MV-4-11 (cell line): ENCODE measurements around the gene LRRC8C.

Experiments used
- DNase-seq: peaks from one replicate; lab custom pipeline; 2025; lab: John Stamatoyannopoulos, UW

Gene LRRC8C

DNA sequence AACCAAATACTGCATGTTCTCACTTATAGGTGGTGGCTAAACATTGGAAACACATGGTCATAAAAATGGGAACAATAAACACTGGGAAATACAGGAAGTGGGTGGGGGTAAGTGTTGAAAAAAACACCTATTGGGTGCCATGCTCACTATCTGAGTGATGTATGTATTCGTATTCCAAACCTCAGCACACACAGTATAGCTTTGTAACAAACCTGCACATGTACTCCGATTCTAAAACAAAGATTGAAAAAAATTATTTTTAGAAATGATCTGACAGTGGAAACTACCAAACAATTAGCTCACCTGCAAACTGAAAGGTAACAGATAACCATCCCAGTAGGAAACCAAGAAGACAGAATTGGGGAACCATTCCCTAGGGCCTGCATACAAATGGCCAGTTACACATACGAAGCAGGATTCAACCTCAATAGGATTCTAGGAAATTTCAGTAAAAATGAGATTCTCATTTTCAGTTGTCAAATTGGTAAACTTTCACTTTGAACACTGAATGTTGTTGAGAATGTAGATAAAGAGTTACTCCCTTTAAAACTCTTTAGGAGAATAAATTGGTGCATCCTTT, 99.8 kb downstream of the LRRC8C start:
- no peak for DNase-seq

DNA sequence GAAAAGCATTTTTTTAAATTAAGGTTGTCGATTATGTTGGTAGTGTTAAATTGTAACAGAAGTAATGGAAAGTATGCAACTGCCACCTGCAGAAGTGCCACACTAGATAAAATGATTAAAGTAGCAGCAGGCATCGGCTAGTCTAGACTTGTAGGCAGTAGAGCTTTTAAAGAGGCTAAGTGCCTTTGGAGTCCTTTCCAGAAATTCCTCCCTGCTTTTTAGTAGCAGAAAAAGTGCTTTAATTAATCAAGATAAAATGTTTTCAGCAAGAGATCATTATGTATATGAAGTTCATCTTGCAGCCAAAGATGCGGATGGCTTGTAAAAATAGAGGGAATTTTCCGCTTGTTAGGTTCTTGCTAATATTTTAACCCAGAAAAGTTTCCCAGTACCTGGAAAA, 100.8 kb downstream of the LRRC8C start:
- DNase-seq: no peak

DNA sequence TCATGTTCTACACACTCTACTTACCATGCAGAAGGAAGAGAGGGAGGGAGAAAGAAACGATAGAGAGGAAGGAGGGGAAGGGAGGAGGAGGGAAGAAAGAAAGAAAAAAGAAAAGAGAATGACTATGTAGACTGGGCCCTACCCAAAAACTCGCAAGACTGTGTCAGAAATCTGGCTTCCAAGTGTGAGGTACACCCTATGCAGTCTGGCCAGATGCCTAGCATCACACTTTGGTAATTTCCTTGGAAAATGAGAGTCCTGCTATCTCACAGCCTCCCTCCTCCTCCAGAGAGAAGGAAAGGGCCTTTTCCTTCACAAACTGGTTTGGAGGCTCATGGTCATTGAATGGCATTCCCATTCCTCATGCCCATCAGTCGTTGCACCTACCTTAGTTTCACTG, 101.5 kb downstream of the LRRC8C start:
- no peak for DNase-seq

DNA sequence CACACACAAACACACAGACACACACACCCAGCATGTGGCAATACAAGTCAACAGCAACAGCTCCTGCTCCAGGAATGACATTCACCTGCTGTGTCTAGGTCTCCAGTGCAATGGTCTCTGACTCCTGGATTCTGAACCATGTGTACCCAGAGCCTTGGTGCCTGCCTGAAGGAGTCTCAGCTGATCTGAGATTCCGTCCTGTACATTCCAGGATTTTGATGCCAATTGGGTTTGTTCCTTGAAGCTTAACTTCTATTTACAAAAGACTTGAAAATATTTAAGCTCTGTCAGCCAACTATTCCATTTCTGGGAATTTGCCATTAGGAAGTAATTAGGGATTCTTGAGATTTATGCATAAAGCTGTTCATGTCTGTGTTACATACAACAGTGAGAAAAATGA, 102.6 kb downstream of the LRRC8C start:
- no peak for DNase-seq

DNA sequence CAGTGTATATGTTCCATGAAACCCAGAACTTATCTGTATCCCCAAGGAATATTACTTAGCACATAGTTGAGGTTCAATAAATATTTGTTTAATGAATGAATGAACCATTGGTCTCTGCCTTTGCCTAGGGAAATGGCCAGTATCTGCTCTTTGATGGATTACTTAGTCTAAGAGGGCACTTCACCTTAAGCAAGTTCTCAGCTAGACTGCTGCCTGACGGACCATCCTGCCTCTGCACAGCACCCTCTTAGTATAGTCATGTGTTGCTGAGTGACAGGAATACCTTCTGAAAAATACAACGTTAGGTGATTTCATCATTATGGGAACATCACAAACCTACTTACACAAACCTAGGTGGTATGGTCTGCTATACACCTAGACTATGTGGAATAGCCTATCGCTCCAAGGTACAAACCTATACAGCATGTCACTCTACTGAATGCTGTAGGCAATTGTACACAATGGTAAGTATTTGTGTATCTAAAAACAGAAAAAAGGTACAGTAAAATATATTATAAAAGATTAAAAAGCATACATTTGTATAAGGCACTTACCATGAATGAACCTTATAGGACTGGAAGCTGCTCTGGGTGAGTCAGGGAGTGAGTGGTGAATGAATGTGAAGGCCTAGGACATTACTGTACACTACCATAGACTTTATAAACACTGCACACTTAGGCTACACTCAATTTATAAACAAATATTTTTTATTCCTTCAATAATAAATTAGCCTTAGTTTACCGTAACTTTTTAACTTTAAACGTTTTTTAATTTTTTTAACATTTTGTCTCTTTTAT, 104.2 kb downstream of the LRRC8C start:
- no peak for DNase-seq

DNA sequence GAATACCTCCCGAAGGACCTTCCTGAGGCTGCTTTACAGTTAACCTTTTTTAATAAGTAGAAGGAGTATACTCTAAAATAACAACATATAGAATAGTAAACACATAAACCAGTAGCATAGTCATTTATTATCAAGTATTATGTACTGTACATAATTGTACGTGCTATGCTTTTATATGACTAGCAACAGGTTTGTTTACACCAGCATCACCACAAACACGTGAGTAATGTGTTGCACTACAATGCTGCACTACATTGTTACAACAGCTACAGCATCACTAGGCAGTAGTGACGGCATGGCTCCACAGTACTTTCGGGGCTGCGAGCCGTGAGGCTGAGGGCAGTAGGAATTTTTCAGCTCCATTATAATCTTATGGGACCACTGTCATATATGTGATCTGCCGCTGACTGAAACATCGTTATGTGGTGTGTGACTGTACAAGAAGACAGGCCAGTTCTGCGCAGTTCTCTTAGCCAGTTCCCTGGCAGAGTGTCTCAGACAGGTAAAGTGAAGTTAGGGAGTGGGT, 105.1 kb downstream of the LRRC8C start:
- DNase-seq: no peak

DNA sequence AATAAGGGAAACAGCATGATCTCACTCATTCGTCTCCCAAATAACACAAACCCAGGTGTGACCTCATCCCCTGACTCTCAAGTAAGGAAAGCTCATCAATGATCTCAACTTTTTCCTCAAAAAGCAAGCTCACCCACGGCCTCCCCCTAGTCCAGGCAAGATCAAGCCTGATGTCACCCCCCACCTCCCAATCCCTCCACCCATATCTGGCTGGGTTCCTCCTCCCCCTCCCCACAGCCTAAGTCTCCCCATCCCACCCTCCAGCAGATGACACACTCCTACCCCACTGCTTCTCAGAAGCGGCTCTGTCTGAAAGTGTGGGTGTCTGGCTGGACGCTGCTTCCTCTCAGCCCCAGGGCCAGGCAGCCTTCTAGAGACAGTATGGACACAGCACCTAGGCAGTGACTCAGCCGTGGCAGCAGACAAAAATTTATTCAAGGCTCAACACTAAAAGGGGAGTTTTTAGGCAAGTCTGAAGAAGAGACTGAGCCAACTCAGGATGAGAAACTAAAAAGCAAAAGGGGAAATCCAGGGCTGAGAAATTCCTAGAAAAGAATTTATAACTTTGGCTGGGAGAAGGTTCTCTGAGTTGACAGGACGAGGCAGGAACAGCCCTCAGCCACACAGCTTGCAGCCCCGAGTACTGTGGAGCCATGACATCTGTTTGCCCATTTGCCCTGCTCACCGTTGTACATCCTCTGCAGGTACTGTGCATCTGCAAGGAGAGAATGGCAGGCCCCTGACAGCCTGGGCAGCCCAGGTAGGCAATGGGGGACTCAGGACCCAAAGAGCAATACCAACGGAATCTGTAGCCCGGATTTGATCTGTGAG, 106.3 kb downstream of the LRRC8C start:
- peak; percentile 25 for DNase-seq

DNA sequence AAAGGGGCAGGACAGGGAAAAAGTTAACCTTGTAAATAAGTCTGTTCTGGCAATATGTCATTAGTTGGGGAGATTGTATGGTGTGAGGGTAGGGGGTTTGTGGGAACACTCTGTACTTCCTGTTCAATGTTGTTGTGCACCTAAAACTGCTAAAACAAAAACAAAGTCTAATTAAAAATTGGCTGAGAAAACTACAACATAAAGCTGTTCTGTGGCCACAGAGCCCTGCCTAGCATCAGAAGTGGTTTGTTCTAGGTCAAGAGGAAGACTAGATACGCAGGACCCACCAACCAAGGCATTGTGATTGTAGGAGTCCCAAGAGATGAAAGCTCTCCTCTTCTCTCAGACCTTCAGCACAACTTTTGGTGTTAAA, 106.9 kb downstream of the LRRC8C start:
- no peak for DNase-seq

DNA sequence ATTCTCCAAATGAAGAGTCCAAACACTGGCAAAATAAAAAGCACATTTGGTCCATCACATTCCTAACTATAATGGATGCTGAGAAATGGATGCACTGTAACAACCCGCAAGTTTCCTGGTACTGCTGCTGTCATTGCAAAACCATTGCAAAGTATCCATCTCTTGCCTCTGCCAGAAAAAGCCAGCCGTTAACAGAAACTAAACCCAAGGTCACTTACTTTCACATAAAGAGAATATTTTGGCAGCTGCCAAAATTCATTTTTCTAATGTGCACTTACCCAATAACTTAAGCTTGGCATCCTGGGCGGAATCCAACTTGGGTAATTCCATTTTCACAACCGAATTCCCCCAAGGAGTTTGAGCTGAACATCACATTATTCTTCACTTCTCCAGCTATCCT, 110.9 kb downstream of the LRRC8C start:
- no peak for DNase-seq

DNA sequence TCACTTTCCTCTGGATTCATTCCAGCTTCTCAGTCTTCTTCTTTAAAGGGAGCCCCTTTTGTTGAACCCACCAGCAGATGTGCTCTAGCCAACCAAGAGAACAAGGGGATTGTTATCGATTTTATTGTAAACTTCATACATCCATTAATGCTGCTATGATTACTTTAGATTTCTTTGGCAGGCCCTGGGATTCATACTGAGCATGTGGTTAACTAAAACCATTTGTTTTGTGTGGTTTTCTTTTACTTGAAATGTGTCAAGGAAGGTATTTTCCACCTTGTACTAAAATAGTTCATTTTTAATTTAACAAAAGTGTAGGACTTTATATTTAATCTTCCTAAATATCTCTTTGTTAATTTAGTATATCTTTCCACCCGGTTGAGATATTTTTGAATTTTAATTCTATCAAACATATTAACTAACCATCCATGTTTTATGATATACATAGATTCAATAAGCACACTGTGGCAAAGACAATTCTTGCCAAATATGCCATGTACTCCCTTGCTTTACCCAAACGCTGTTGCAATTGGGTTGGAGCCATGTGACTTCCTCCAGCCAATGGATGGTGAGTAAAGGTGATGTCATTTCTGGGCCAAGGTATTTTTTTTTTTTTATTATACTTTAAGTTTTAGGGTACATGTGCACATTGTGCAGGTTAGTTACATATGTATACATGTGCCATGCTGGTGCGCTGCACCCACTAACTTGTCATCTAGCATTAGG, 113.7 kb downstream of the LRRC8C start:
- no peak for DNase-seq

DNA sequence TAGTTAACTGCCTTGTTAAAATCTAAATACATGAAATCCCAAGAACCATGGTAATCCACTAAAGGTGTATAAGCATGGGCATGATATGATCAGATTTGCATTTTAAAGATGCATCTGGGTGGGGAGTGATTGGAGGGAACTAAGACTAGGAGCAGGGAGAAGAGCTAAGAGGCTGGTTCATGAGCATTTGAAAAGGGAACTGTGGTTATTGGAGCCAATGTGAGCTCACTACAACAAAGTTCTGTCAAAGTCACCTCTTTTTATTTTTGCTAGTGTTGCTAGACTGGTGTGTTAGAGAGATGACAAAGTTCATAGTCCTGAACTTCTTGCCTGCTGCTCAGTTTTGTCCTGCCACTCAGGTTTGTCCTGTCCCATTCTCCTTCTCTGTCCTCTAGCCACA, 120.8 kb downstream of the LRRC8C start:
- no peak for DNase-seq

DNA sequence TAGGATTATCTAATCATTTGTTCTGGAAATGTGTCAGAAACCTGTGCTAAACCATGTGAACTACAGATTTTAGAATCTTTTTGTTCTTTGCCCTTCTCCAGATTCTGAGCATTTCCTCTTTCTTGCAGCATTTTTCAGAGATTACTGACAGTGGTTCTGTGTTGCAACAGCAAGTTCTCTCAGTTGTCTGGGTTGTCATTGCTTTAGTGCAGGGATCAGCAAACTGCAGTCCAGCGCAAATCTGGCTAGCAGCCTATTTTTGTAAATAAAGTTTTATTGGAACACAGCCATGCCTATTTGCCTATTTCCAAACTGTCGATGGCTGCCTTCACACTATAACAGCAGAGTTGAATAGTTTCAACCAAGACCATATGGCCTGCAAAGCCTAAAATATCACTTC, 121.6 kb downstream of the LRRC8C start:
- DNase-seq: peak; percentile 90

DNA sequence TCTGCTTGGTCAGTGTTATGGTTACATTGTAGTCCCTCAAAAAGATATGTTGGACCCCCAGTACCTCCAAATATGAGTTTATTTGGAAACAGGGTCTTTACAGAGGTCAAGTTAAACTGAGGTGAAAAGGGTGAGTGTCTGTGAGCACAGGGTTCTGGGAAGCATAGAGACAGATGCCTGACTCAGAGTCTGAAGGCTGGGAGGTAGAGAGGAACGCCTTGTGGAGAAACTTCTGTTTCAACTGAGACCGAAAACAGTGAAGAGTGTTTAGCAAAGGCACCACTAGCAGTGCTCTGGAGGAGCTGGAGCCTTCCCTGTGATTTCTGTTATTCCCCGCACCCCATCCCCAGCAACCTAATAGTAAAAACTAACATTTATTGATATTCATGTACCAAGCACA, 122.7 kb downstream of the LRRC8C start:
- DNase-seq: no peak

DNA sequence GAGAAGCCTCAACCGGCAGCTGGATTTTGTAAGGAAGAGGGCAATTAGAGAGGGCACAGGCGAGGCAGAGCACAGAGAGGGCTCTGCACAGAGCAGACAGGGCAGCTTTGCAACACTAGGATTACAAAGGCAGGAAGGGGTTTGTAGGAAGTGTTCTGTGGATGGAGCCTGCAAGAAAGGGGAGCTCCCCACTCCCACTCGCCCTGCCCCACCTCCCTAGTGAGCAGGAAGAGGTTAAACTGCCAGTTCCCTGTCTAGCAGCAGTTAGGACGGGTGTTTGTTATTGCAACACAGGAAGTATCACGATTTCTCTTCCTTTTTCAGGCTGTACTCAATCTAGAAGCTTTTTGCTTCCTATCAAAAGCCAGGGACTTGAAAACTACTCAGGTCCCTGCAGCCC, 124.6 kb downstream of the LRRC8C start:
- DNase-seq: peak; percentile 99

DNA sequence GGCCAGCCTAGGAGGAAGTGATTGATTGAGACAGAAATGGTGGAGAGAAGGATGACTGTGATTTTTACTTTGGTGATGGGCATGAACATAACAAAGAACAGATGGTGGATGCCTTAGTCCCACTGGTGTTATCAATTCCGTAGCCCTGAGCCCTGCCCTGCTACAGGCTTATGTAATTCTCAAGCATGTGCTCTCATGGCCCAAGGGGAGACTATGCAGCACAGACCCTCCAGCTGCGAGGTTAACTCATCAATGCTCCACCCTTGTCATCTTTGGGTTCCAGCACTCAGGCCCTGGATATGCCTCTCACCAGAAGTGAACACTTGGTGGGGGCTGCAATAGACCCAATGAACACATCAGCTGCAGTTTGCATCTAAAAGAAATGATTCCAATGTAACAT, 125.2 kb downstream of the LRRC8C start:
- DNase-seq: peak; percentile 64

DNA sequence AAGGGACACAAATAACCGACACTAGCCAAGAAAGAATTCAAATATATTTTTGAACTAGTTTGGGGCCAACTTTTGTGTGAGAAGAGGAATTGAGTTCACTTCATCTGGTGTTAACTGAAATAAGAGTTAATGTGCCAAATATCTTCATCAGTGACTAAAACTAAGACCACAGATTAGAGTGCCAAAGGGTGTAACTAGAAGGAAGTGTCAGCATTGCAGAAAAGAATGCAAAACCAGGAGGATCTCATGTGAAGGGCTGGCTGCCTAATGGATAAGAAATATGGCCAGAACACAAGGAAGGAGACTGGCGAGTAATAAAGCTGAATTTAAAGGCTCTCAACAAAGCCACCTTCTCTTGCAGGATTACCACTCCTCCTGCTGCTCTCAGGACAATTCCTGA, 126.1 kb downstream of the LRRC8C start:
- peak; percentile 46 for DNase-seq

DNA sequence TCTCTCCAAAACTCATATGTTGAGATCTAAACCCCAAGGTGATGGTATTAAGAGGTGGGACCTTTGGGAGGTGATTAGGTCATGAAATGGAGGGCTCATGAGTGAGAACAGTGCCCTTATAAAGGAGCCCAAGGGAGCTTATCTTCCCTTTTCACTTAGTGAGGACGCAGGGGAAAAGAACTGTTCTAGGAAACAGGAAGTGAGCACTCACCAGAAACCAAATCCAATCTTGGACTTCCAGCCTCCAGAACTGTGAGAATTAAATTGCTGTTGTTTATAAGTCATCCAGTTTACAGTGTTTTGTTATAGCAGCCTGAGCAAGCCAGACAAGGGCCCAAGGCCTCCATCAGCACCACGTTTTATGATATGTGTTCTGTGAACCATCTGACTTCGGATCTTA, 127.6 kb downstream of the LRRC8C start:
- DNase-seq: peak; percentile 89

DNA sequence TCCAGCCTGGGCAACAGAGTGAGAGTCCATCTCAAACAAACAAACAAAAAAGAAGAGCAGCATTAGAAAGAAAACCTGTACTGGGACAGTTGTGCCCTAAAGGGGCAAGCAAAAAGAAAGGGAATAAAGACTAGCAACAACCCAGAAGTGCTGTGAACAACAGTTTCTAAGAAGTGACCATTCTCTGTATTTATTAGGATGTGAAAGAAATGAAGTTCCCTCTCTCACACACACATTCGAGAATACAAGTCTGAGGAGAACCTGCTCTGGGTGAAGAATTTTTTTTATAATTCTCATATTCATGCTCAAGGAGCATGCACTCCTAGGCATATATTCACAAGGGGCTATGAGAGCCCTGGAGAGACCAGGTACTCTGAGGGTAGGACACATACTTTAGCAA, 128.4 kb downstream of the LRRC8C start:
- peak; percentile 64 for DNase-seq

DNA sequence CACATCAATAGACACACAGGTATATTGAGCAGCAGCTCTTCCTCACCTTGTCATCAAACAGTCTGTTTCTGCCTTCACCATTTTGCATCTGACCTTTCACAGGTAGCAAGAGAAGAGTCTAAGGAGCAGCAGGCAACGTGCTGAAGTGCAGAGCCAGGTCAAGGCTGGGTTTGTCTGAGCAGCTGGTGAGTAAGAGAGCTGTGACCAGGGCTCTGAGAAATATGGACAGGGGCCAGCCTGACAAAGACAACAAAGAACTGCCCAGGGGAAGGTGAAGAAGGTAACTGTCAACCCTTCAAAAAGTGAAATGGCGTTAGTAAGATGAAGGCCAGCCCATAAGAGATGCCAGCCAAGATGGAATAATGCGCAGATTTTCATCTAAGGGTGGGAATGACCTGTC, 129.0 kb downstream of the LRRC8C start:
- no peak for DNase-seq

DNA sequence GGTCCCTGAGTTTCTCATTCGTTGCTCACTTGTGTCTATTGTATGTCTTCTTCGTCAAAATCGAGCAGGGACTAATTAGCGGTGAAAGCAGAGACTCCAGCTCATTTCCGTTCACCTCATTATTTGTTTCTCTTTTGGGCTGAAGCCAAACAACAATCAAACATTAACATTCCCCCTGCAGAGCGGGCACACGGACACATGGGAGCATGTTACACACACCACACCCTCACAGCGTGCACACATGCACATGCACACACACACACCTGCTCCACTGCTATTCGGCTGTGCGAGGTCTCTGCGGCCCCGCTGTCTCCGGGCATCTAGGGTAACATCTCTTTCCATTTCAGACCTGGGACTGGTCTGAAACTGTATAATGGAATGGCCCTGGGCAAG, 129.5 kb downstream of the LRRC8C start:
- no peak for DNase-seq

DNA sequence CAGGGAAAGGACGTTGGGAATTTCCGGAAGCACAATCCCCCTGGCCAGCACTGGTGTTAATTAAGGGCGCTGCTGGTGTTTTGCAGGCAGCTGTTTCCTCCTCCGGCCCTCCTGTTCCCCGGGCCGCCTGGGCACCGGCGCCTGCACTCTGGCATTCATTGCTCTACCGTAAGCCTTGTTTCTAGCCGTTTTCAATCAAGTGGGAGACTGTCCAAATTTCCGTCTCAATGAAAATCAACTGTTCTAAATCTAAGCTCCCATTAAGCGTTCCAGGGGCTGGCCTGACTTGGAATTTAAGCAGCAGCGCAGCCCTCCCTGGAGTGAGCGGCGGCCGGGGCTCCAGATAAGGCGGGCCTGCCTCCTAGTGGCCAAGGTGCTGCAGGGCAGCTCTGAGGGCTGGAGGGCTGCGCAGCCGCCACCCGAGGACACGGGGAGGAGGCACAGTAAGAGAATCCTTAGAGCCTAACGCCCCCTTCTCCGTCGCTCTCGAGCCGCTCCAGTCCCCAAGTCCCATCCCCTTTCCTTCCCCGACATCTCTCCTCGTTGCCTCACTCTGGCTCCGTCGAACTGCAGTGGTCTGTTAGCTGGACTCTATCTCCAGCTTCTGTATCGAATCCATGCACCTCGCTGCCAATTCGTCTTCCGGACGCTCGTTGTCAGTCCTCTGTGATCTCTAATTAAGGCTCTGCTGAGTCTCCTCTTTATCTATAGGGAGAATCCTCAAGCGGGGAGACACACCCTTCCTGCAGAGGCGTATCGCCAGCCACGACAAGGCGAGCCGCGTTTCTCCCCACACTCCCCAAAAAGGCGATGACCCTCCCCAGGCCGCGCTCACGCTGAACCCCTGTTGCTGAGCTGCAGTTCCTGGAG, 130.1 kb downstream of the LRRC8C start:
- peak; percentile 81 for DNase-seq
